Activated CD4-positive, alpha-beta T cell treated with anti-CD3 and anti-CD28 coated beads for 48 hours (primary cell): Measurements from ENCODE around the gene MNX1.

Source experiments
- DNase-seq: peaks from one replicate; pipeline ENCODE4 v3.0.0-alpha.2; 2020

MNX1 gene

DNA sequence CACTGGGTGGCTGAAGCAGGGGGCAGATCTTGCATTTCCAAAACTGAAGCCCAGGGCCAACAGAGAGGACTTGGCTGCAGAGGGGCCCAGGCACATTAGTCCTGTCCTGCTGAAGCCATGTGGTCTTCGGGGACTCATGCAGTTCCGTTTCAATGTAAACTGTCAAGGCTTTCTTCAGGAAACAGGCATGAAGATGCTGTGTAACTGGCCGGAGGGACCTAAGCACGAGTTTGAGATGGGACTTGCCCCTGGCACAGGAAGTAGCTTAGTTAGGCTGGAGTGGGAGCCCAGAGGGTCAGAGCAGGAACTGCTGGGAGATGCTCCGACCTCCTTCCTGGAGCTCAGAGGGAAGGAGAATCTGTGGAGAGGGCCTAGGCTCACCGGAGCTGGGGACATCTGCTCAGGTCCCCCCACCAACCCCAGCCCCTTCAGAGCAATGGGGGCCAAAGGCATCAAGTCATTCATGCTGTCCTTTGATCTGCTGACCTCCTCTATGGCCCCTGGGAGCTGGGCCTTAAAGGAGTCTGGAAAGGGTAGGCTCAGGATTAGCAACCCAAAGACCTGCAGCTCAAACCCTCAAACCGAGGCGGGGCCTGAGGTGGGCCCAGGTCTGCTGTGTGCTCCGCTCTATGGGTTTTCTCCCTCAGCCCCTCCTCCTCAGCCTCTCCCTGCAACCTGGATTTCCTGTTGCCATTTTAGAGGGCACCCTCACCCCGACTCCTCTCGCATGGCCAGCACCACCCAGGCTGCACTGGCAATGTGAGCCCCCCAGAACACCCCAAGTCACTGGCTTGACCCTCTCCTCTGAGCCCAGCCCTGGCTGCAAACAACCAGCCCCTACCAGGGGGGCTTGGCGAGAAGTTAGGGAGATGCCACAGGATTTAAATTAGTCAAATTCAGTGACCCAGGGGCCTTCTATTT is 4.4 kb upstream of the MNX1 start:
- DNase-seq = no peak

- DNase-seq = no peak
Measured at GRCh38 chr7:157013602-157014549, 3.4 kb upstream of the MNX1 start.

GRCh38 chr7:157013101-157013500 is 2.6 kb upstream of the MNX1 start:
- no peak for DNase-seq

GRCh38 chr7:157012113-157012547 is 1.7 kb upstream of the MNX1 start:
- no peak for DNase-seq

- no peak for DNase-seq
Measured at GRCh38 chr7:157011333-157012112, 1.1 kb upstream of the MNX1 start.

DNA sequence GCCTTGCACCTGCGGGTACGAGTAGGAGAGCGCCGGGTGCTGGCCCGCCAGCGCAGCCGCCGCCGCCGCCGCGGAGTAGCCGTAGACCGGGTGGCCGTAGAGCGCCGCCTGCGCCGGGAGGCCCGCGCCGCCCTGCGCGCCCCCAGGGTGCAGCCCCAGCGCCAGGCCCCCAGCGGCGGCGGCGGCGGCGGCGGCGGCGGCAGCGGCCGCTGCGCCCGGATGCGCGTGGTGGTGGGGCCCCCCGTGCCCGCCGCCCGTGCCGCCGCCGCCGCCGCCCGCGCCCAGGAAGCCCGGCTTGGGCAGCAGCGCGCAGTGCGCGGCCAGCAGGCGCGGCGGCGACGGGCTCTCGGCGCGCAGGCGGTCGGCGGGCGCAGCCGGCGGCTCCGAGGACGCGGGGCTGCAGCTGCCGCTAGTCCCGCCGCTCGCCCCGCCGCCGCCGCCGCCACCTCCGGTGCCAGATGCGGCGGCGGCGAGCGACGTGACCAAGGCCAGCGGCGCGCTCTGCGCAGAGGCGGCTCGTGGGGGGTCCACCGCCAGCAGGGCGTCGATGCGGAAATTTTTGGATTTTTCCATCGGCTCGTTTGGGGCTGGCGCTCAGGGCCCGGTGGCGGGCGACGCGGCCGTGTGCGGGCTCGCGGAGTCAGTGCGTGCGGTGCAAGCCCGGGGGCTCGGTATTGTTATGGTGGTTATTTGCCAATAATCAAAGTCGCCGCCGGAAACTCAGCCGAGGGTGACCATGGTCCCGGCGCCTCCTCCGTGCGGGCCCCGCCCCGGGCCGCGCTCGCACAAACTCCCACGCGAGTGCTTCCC is 480 bp downstream of the MNX1 start:
- no peak for DNase-seq

DNA sequence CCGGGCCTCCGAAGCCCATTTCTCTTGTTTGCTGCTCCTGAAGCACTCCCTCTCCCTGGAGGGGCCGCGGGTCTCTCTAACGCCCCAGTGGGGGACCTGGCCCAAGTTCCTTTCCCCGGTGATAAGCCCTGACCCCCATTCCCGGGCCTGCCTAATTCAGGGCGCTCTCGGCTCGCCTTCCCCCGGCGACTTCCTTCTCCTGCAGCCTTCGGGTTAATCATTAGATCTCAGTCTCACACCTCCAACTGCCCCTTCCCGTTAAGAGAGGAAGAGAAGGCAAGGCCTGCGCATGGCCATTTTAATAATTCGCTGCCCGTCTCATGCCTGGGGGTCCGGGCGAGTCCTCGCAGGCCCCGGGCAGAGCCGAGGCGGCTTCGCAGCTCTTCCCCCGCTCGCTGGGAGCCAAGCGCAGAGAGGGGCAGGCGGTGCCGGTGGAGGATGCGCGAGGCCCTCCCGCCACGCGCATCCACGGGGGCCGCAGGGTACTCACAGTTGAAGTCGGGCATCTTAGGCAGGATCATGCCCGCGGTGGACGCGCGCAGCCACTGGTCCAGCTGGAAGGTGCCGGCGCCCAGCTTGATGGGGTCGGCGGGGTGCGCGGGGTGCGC is 1.2 kb downstream of the MNX1 start:
- DNase-seq = no peak

GRCh38 chr7:157008206-157009169 is 2.0 kb downstream of the MNX1 start:
- DNase-seq = no peak

DNA sequence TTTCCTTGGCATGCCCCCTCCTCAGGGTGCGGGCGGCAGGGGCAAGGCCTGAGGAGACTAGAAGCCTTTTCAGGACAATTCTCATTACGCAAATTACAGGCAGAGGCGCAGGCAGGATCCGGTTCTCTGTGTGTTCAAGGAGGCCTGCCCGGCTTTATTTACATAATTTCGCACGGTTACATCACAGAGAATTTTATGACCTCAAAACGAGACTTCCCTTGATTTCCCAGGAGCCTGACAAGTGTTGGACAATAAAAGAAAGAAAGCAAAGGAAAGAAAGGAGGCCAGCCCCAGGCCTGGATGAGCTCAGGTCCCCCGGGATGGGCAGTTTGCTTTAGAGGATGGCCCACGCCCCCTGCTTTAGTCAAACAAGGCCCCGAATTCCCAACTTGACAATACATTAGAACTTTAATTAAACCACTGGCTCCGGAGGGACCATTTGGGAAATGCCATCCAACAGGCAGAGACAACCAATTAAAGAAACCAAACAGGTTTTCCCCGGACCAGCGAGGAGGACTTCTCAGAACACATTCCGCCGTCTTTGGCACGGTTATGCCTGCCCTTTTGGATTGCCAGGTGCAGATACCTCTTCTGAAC is 2.9 kb downstream of the MNX1 start:
- DNase-seq = no peak

GRCh38 chr7:157006829-157007469 is 3.5 kb downstream of the MNX1 start:
- DNase-seq = no peak

GRCh38 chr7:157006205-157006747 is 4.2 kb downstream of the MNX1 start:
- DNase-seq = no peak

DNA sequence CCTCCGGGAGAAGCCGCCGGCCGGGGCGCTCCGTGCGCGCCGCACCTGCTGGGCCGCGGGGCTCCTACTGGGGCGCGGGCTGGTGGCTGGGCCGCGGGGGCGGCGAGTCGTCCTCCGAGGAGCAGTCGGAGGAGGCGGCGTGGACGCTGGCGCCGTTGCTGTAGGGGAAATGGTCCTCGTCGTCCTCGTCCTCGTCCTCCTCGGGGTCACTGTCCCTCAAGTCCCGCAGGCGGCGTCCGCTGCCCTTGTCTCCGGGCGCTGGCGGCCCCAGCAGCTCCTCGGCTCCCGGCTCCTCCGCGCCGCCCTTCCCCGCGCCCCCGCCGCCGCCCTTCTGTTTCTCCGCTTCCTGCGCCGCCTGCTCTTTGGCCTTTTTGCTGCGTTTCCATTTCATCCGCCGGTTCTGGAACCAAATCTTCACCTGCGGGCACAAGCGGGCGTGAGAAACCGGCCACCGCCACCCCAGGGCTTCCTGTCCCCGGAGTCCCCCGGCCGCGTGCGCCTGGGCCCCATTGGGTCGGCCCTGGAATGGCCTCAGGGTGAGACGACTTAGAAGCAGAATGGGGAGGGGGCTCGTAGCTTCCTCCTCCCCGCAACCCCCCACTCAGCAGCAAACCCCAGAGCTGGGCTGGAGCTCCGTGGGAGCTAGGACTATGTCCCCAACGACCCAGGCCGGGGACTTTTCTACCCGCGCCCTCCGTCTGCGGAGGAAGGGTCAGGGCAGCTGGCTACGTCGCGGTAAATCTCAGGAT is 4.8 kb downstream of the MNX1 start:
- DNase-seq = no peak

- no peak for DNase-seq
Measured at GRCh38 chr7:157004521-157005455, 5.7 kb downstream of the MNX1 start.

DNA sequence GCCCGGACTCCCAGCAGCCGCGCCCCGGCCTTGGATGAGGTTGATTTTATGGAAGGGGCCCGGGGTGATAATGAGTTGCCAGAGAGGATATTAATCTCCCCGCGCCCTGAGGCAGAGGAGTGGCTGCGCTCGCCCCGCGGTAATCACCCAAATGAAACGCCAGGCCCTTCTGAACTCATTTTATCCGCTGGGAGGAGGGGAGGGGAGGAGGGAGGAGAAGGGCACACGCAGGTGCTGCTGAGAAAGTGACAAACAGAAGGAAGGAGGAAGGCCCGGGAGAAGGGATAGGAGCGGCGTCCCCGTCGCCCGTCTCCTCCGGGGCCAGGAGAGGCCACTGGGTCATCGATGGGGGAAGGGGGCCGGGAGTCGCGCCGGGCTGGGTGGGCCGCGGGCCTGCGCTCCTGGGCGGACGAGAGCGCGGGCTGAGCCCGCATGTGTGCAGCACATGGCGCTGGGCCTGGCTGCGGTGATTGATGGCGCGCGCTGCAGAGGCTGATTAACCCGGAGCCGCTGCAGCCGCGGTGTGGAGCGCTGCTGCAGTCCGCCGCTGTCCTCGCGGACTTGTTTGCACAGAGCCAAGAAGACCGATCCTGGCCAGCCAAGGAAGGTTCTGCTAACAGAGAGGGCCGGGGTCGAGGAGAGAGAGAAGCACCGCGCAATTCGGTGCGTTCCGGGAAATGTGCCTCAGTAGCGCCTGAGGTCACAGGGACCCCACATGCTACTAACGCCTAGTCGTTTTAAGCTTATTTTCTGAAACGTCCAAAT is 6.5 kb downstream of the MNX1 start:
- no peak for DNase-seq

GRCh38 chr7:157003445-157003755 is 7.1 kb downstream of the MNX1 start:
- no peak for DNase-seq

- DNase-seq = no peak
Measured at GRCh38 chr7:157002819-157003421, 7.5 kb downstream of the MNX1 start.
